Bronchial epithelial cell (primary cell): Measurements from ENCODE around the gene EFNB2. TPM values are rescaled to one million over a fixed set of nuclear protein-coding genes. Genes with fewer than 3 reads are reported as not detected.

ENCODE experiments used
- DNase-seq: peaks from one replicate; pipeline ENCODE4 v3.0.0-alpha.2; 2010; ENCODE audit warnings: low read depth
- FAIRE-seq: peaks from 2 replicates; lab custom pipeline; 2011; peaks lifted over from hg19 to GRCh38; lab: Jason Lieb, UNC
- H3K27me3 ChIP-seq: 2 replicates; pipeline ENCODE4 v1.5.1; 2011; ENCODE audit warnings: low read length; ENCODE audit not compliant: control insufficient read depth, insufficient read depth
- H3K36me3 ChIP-seq: 2 replicates; pipeline ENCODE4 v1.5.1; 2011; ENCODE audit warnings: low read length; ENCODE audit not compliant: control insufficient read depth, insufficient read depth
- H3K4me3 ChIP-seq: 2 replicates; pipeline ENCODE4 v1.5.1; 2011; ENCODE audit warnings: mild to moderate bottlenecking, low read depth, low read length, control low read depth
- CTCF ChIP-seq: IDR thresholded peaks from 2 replicates; pipeline ENCODE4 v1.5.1; 2011; ENCODE audit warnings: mild to moderate bottlenecking, moderate library complexity, low read length, control low read depth, inconsistent platforms; ENCODE audit not compliant: insufficient read depth, severe bottlenecking
- total RNA-seq: library from RNA; depleted of rRNA; stranded (reverse); fragments of >200 nt; gene quantifications from 2 replicates; pipeline ENCODE4 v1.2.1, GENCODE V29; 2014

EFNB2 gene
- total RNA-seq, 1 donor from 2014 or later = 11.3 TPM

GRCh38 chr13:106455190-106455589, 80.3 kb downstream of the EFNB2 start:
- Histone ChIP-seq H3K4me3 (no peak overlapping the region), H3K36me3 (no peaks in the 10 kb centered on the region), H3K27me3 (no peaks in the 10 kb centered on the region)
- FAIRE-seq = no peak
- DNase-seq = no peak
- TF ChIP-seq CTCF = no peak

- no peak for TF ChIP-seq CTCF
Measured at GRCh38 chr13:106453101-106453500, 82.4 kb downstream of the EFNB2 start.

GRCh38 chr13:106450991-106451390, 84.5 kb downstream of the EFNB2 start:
- FAIRE-seq = no peak
- TF ChIP-seq CTCF = no peak
- H3K4me3 ChIP-seq = no peak overlapping the region

More at GRCh38 chr13:106453101-106453500, 82.4 kb downstream of the EFNB2 start:
- FAIRE-seq (no peak), DNase-seq (no peak)
- Histone ChIP-seq H3K27me3 (no peaks in the 10 kb centered on the region), H3K36me3 (no peaks in the 10 kb centered on the region), H3K4me3 (no peak overlapping the region)

GRCh38 chr13:106449096-106449495, 86.4 kb downstream of the EFNB2 start:
- Histone ChIP-seq H3K36me3 (no peaks in the 10 kb centered on the region), H3K4me3 (no peak overlapping the region), H3K27me3 (no peaks in the 10 kb centered on the region)
- TF ChIP-seq CTCF = no peak
- FAIRE-seq = no peak
- no peak for DNase-seq

More at GRCh38 chr13:106450991-106451390, 84.5 kb downstream of the EFNB2 start:
- DNase-seq = no peak
- no peaks in the 10 kb centered on the region for H3K27me3 ChIP-seq
- no peaks in the 10 kb centered on the region for H3K36me3 ChIP-seq

- Histone ChIP-seq H3K36me3 (no peaks in the 10 kb centered on the region), H3K4me3 (no peak overlapping the region), H3K27me3 (no peaks in the 10 kb centered on the region)
- no peak for TF ChIP-seq CTCF
- peak; percentile 31 for DNase-seq
- FAIRE-seq = no peak
Measured at GRCh38 chr13:106445996-106446395, 89.5 kb downstream of the EFNB2 start.
